ENCODE measurements around the gene NOS3. TPM values are rescaled to one million over a fixed set of nuclear protein-coding genes. Genes with fewer than 3 reads are reported as not detected.

Gene NOS3
- total and polyA plus RNA-seq, 9 of the 15 experiments (the other 6 are each of a cell fraction or from before 2014, with no cell fraction given): 1.1 to 121 (median 23.6) TPM

DNA sequence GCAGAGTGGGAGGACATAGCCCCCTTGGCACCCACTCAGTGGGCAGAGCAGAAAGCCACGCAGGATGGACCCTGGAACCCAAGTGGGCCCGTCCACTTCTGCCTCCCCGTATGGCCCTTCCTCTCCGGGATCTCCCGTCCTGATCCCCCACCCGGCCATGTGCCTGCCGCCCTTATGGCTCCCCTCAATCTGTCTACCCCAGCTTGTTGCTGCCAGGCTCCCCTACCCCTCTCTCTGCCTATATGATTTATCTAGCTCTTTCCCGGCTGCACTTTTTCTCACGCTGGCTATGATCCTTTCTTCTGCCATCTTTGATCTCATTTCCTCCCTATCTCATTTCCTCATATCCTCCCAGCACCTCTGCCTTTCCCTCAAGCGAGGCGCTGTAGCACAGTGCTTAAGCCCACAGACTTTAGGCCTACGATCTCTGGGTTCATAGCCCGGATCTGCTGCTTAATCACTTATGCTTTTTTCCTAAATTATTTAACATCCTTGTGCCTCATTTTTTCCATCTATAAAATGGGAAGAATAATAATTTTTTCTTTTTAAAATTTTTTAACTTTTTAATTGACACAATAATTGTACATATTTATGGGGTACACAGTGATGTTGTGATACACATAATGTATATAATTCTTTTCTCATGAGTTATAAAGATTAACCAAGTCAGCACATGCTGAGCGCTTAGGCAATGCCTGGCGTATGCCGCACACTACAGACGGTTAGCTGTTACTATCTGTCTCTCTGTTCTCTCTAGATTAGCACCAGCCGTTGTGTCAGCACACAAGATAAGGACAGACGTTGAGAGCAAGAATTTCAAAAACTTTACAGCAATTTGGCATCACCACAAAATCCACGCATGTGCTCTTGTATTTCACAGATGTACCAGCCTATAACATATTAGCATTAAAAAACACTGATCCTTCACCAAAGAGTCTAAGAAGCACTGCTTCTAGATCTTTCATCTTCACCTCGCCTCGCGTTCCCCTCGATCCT lies 30.8 kb upstream of the NOS3 start (continued):
- TF ChIP-seq, protein P1, sequence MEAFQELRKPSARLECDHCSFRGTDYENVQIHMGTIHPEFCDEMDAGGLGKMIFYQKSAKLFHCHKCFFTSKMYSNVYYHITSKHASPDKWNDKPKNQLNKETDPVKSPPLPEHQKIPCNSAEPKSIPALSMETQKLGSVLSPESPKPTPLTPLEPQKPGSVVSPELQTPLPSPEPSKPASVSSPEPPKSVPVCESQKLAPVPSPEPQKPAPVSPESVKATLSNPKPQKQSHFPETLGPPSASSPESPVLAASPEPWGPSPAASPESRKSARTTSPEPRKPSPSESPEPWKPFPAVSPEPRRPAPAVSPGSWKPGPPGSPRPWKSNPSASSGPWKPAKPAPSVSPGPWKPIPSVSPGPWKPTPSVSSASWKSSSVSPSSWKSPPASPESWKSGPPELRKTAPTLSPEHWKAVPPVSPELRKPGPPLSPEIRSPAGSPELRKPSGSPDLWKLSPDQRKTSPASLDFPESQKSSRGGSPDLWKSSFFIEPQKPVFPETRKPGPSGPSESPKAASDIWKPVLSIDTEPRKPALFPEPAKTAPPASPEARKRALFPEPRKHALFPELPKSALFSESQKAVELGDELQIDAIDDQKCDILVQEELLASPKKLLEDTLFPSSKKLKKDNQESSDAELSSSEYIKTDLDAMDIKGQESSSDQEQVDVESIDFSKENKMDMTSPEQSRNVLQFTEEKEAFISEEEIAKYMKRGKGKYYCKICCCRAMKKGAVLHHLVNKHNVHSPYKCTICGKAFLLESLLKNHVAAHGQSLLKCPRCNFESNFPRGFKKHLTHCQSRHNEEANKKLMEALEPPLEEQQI (IDR thresholded peaks at IDR 0.05): no peak
- TF ChIP-seq FOXM1 (IDR thresholded peaks at IDR 0.05; ENCODE audit: low read depth) (peak; percentile 99), FOXM1 (CRISPR knock-in tag; IDR thresholded peaks at IDR 0.05; ENCODE audit: low read depth) (no peak), ETS1 (conservative IDR thresholded peaks at IDR 0.05; ENCODE audit: control insufficient read depth, low read depth, low read length) (peak; percentile 81; the same call in 1 of the 2 replicates), ERF (CRISPR knock-in tag; IDR thresholded peaks at IDR 0.05) (peak; percentile 94), RCOR1 (IDR thresholded peaks at IDR 0.05; ENCODE audit: borderline replicate concordance in 1 of 2, low read depth in 2 of 2, low read length in 2 of 2) (peak; percentile 70 to 83), TCF7 (IDR thresholded peaks at IDR 0.05; ENCODE audit: borderline replicate concordance) (peak; percentile 90), ZKSCAN8 (CRISPR knock-in tag; IDR thresholded peaks at IDR 0.05) (peak; percentile 87), ZNF197 (CRISPR knock-in tag; IDR thresholded peaks at IDR 0.05; ENCODE audit: low read depth) (peak; percentile 80), HDAC2 (IDR thresholded peaks at IDR 0.05) (peak; percentile 100), POLR2AphosphoS5 (IDR thresholded peaks at IDR 0.05; ENCODE audit: control insufficient read depth, insufficient read depth, low read depth, low read length) (peak; percentile 99), BCOR (IDR thresholded peaks at IDR 0.05) (peak; percentile 100), HIVEP1 (CRISPR knock-in tag; IDR thresholded peaks at IDR 0.05) (peak; percentile 92), TAL1 (IDR thresholded peaks at IDR 0.05) (peak; percentile 98), ZNF589 (CRISPR knock-in tag; IDR thresholded peaks at IDR 0.05; ENCODE audit: low read depth) (peak; percentile 65; the same call in 1 of the 2 replicates), SOX6 (IDR thresholded peaks at IDR 0.05) (peak; percentile 98), BRF1 (IDR thresholded peaks at IDR 0.05; ENCODE audit: borderline replicate concordance, extremely low read depth, insufficient read length) (no peak), ZNF24 (IDR thresholded peaks at IDR 0.05) (0 out of 2 replicates have a peak, but pooled peaks have one; percentile 63), MTA1 (IDR thresholded peaks at IDR 0.05; ENCODE audit: borderline replicate concordance) (peak; percentile 63)
- TF ChIP-seq, protein P2, sequence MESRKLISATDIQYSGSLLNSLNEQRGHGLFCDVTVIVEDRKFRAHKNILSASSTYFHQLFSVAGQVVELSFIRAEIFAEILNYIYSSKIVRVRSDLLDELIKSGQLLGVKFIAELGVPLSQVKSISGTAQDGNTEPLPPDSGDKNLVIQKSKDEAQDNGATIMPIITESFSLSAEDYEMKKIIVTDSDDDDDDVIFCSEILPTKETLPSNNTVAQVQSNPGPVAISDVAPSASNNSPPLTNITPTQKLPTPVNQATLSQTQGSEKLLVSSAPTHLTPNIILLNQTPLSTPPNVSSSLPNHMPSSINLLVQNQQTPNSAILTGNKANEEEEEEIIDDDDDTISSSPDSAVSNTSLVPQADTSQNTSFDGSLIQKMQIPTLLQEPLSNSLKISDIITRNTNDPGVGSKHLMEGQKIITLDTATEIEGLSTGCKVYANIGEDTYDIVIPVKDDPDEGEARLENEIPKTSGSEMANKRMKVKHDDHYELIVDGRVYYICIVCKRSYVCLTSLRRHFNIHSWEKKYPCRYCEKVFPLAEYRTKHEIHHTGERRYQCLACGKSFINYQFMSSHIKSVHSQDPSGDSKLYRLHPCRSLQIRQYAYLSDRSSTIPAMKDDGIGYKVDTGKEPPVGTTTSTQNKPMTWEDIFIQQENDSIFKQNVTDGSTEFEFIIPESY (CRISPR knock-in tag; IDR thresholded peaks at IDR 0.05): peak; percentile 49; the same call in 1 of the 2 replicates
- TF ChIP-seq, protein P3, sequence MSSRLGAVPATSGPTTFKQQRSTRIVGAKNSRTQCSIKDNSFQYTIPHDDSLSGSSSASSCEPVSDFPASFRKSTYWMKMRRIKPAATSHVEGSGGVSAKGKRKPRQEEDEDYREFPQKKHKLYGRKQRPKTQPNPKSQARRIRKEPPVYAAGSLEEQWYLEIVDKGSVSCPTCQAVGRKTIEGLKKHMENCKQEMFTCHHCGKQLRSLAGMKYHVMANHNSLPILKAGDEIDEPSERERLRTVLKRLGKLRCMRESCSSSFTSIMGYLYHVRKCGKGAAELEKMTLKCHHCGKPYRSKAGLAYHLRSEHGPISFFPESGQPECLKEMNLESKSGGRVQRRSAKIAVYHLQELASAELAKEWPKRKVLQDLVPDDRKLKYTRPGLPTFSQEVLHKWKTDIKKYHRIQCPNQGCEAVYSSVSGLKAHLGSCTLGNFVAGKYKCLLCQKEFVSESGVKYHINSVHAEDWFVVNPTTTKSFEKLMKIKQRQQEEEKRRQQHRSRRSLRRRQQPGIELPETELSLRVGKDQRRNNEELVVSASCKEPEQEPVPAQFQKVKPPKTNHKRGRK (tag; IDR thresholded peaks at IDR 0.05): peak; percentile 50; the same call in 1 of the 2 replicates

Measured in K562 (cell line).